Measurements from ENCODE around the gene GBA3. TPM values are rescaled to one million over a fixed set of nuclear protein-coding genes. Genes with fewer than 3 reads are reported as not detected.

The GBA3 gene
- polyA plus RNA-seq (ENCODE audit: insufficient read length) = not detected

GRCh38 chr4:22692736-22693135 lies at the start of gene GBA3:
GBA3 (plus strand) TSS chr4:22692937.
- DNase-seq (ENCODE audit: low read depth) = no peak

GRCh38 chr4:22643952-22644351 lies 48.8 kb upstream of the GBA3 start:
- DNase-seq (ENCODE audit: low read depth) = no peak

- DNase-seq (ENCODE audit: low read depth) = no peak
Measured at GRCh38 chr4:22645481-22646182, 47.1 kb upstream of the GBA3 start.

GRCh38 chr4:22648996-22649395 lies 43.7 kb upstream of the GBA3 start:
- DNase-seq (ENCODE audit: low read depth) = no peak

GRCh38 chr4:22650771-22651170 lies 42.0 kb upstream of the GBA3 start:
- DNase-seq (ENCODE audit: low read depth) = no peak

GRCh38 chr4:22653752-22654151 lies 39.0 kb upstream of the GBA3 start:
- no peak for DNase-seq (ENCODE audit: low read depth)

- no peak for DNase-seq (ENCODE audit: low read depth)
Measured at GRCh38 chr4:22661443-22661842, 31.3 kb upstream of the GBA3 start.

- DNase-seq (ENCODE audit: low read depth) = no peak
Measured at GRCh38 chr4:22667332-22667940, 25.3 kb upstream of the GBA3 start.

- peak; percentile 50 for DNase-seq (ENCODE audit: low read depth)
Measured at GRCh38 chr4:22668301-22668700, 24.4 kb upstream of the GBA3 start.

- DNase-seq (ENCODE audit: low read depth) = no peak
Measured at GRCh38 chr4:22668702-22669101, 24.0 kb upstream of the GBA3 start.

GRCh38 chr4:22670956-22671355 lies 21.8 kb upstream of the GBA3 start:
- DNase-seq (ENCODE audit: low read depth) = no peak

- DNase-seq (ENCODE audit: low read depth) = no peak
Measured at GRCh38 chr4:22672519-22672918, 20.2 kb upstream of the GBA3 start.

- DNase-seq (ENCODE audit: low read depth) = no peak
Measured at GRCh38 chr4:22672944-22673343, 19.8 kb upstream of the GBA3 start.

- no peak for DNase-seq (ENCODE audit: low read depth)
Measured at GRCh38 chr4:22674700-22675099, 18.0 kb upstream of the GBA3 start.

GRCh38 chr4:22676063-22676462 lies 16.7 kb upstream of the GBA3 start:
- DNase-seq (ENCODE audit: low read depth) = no peak

GRCh38 chr4:22677780-22678179 lies 15.0 kb upstream of the GBA3 start:
- DNase-seq (ENCODE audit: low read depth) = no peak

GRCh38 chr4:22678940-22679854 lies 13.5 kb upstream of the GBA3 start:
- peak; percentile 79 for DNase-seq (ENCODE audit: low read depth)

GRCh38 chr4:22680065-22680642 lies 12.6 kb upstream of the GBA3 start:
- DNase-seq (ENCODE audit: low read depth) = no peak

- DNase-seq (ENCODE audit: low read depth) = no peak
Measured at GRCh38 chr4:22683726-22684125, 9.0 kb upstream of the GBA3 start.

GRCh38 chr4:22686141-22686540 lies 6.6 kb upstream of the GBA3 start:
- DNase-seq (ENCODE audit: low read depth) = no peak

- no peak for DNase-seq (ENCODE audit: low read depth)
Measured at GRCh38 chr4:22688236-22688635, 4.5 kb upstream of the GBA3 start.

- no peak for DNase-seq (ENCODE audit: low read depth)
Measured at GRCh38 chr4:22689428-22689827, 3.3 kb upstream of the GBA3 start.

Data from forelimb muscle (tissue), 1 donor.